ENCODE measurements around the gene CNIH4.
A peak's percentile ranks its signal among the peaks of the same experiment; 100 is the strongest.
"Not testable (repeated sequence)": the region's sequence is repeated elsewhere in the genome, so short reads cannot be mapped to it uniquely, and the experiment has no call there.

CNIH4 gene

DNA sequence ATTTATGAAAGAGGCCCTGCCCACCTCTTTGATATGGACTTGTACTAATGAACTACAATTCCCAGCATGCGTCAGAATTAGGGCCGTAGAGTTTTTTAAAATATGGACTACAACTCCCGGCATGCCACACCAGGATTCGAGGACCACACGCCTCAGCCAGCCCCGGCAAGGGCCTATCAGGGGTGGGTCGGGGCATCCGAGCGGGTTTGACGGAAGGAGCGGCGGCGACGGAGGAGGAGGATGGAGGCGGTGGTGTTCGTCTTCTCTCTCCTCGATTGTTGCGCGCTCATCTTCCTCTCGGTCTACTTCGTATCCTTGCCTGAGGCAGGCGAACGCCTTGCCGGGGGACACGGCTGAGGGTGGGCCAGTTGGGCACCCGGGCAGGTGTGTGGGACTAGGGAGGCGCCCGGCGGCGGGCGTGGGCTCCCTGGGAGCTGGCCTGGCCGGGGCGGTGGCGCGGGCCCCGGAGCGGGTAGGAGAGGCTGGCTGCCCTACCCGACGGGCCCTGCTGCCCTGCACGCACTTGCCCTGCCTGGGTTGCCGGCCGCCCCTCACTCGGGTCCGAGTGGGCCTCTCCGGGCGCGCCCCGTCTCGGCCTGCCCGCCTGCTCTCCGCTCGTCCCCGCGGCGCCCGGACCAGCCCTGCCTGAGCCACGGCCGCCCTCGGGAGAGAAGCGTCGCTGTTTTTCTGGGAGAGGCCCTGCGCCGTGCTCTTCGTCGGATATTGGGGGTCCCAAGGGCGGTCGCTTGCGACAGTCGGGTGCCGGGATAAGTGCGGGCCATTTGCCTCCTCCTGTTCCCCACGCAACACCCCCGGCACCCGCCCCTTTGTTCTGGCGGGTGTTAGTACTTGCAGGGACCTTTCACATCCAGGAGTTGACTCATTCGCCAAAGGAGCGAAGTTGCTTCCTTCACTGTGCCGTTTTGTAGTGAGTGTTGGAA is at the start of gene CNIH4:
CNIH4 (plus strand) TSS at position 195 of the 941 bp plus-strand sequence; CDS start at position 241, 46 bp downstream.
- DNase-seq, result peak; percentile 94

DNA sequence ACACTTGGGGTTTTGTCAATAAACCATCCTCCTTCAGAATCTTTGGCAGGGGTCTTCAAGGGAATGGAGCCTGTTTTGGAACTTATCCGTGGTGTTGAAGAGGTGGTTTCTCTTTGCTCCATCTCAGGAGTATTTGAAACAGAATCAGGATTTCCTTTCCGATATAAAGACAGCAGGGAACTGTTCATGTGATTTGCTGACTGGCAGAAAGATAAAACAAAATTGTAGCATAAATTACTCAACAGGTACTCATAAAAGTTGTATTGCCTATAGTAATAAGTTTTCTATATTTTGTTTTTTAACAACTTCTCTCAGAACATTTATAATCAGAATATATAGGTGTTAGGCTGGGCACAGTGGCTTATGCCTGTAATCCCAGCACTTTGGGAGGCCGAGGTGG is 48.6 kb upstream of the CNIH4 start:
- no peak for DNase-seq

- DNase-seq, result not testable (repeated sequence)
Observed at GRCh38 chr1:224311503-224311902, 45.2 kb upstream of the CNIH4 start.

GRCh38 chr1:224312025-224312424 is 44.7 kb upstream of the CNIH4 start:
- DNase-seq, result no peak

DNA sequence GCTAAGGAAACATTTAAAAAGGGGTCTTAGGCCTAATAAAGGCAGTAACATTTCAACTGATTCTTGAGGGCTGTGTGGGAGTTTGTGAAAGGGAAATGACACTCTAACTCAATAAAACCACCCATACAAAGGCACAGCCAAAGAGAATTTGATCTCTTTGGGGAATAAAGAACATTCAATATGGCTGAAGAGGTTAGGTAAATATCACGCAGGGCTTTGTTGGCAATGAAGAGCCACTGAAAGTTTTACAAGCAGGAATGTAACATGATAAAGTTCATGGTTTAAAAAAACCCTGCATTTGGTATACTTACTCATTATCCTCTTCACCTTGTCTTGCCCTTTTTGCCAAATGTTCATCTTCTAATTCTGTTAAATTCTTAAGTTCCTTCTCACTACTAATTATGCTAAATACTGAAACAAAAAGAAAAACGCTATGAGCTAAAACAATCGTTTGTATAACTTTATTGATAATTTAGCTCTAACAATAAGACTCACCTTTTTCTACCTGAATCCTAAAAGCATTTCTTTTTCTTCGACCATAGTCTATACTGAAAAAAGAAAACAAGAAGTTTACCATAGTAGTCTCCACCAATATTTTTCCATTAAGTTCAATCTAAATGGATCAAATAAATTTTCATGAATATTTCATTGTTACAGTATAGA is 39.2 kb upstream of the CNIH4 start:
- DNase-seq, result no peak

- DNase-seq, result no peak
Observed at GRCh38 chr1:224321706-224322105, 35.0 kb upstream of the CNIH4 start.

DNA sequence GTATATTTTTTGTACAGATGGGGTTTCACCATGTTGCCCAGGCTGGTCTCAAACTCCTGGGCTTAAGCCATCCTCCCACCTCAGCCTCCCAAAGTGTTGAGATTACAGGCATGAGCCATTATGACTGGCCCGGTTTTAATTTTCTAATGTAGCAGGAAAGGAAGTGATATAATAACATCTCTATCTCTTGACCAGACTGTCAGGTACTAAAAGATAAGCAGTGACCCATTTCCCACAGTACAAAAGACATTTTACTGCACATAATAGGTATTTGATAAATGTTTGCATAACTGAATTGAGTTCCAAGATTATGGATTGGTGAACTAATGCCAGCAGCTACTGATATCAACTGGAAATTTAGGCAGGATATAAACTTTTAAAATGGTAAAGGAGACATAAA is 30.7 kb upstream of the CNIH4 start:
- no peak for DNase-seq

DNA sequence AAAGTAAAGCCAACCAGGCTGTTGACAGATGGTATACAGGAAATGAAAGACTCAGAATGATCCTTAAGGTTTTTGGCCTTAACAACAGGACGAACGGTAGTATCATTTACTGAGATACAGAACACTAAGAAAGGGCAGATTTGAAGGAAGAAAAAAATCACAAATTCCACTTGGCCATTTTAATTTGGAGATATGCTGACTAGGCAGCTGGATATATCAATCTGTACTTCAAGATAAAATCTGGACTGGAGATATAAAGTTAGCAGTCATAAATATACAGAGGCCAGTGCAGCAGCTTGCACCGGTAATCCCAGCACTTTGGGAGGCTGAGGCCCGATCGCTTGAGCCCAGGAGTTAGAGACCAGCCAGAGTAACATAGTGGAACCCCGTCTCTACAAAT is 28.0 kb upstream of the CNIH4 start:
- no peak for DNase-seq

DNA sequence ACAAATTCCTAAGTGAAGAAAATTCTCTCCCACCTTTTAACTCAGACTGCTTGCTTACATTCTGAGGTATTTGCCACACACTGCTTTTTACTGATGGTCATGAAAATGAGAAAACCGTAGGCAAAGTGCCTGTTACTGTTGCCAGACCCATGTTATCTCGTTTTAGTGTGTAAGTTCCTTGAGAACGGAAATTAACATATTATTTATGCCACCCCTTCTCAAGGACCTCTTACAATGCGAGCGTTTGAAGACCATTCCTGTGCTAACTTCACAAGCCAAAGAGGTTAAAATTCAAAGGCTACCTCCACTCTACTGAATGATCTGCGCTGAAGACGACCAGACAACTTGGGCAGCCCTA is 27.2 kb upstream of the CNIH4 start:
- DNase-seq, result no peak

- DNase-seq, result peak; percentile 83
Observed at GRCh38 chr1:224329842-224330753, 26.6 kb upstream of the CNIH4 start, which contains the start of gene NVL. Gene NVL, minus strand, starts transcription at chr1:224330172. Its CDS starts 45 bp downstream, at chr1:224330127.

DNA sequence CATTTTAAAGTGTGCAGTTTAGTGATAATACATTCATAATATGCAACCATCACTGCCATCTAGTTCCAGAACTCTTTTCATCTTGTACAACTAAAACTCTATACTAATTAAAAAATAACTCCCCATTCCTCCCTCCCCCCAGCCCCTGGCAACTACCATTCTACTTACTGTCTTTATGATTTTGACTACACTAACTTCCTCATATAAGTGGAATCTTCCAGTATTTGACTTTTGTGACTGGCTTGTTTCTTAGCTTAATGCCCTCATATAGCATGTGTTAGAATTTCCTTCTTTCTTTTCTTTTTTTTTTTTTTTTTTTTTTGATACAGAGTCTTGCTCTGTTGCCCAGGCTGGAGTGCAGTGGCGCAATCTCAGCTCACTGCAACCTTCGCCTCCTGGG is 25.4 kb upstream of the CNIH4 start:
- DNase-seq, result no peak

DNA sequence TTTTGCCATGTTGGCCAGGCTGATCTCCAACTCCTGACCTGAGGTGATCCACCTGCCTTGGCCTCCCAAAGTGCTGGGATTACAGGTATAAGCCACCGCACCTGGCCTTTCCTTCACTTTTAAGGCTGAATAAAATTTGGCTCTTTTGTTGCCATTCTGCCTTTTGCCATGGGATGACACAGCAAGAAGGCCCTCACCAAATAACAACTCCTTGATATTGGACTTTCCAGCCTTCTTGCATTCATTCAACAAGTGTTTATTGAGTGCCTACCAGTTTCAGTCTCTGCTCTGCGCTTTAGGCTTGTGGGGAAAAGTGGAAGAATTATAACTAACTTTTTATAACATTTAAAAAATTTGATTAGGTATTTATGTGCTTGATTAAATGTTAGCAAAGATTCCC is 24.9 kb upstream of the CNIH4 start:
- no peak for DNase-seq

- peak; percentile 44 for DNase-seq
Observed at GRCh38 chr1:224333309-224333926, 23.3 kb upstream of the CNIH4 start.

DNA sequence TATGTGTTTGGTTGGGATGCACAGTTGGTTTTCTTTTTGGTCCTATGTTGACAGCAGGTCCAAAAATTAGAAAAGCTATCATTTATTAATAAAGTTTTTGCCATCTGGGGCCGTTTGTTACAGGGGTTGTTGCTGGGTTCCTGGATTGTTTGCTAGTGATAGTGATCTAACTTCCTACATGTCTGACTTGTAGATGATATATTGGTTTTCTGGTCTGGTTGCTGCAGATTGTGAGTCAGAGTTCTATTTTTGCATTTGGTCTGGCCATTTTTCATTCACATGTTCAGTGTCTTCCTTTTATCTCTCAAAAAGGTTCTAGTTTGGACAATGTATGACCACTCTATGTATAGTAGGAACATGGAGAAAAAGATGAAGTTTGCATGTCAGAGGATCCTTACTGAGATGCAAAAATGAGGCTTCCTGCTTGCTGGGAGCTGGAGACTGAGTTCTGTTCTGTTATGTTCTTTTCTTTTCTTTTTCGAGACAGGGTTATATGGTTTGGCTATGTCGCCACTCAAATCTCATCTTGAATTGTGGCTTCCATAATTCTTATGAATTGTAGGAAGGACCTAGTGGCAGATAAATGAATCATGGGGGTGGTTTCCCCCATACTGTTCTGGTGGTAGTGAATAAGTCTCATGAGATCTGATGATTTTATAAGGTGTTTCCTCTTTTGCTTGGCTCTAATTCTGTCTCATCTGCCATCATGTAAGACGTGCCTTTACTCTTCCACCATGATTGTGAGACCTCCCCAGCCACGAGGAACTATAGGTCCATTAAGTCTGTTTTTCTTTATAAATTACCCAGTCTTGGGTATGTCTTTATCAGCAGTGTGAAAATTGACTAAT is 22.5 kb upstream of the CNIH4 start:
- no peak for DNase-seq

DNA sequence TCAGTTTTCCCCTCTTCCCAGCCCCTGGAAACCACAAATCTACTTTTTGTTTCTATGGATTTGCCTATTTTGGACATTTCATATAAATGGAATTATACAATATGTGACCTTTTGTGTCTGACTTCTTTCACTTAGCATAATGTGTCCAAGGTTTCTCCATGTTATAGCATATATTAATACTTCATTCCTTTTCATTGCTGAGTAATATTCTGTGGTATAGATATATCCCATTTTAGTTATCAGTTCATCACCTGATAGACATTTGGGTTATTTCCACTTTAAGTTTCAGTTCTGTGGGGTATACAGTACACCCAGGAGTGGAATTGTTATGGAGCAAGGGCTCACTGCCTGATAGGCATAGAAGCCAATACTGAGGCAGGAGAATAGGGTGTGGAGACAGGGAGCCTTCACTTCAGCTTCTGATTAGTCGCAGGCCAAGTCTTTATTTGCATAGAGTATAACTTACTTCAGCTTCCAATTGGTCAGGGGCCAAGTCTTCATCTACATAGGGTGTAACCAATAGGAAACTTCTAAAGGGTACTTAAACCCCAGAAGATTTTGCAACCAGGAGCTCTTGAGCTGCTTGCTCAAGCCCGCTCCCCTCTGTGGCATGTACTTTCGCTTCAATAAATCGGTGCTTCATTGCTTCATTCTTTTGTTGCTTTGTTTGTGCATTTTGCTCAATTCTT is 18.4 kb upstream of the CNIH4 start:
- DNase-seq, result no peak

DNA sequence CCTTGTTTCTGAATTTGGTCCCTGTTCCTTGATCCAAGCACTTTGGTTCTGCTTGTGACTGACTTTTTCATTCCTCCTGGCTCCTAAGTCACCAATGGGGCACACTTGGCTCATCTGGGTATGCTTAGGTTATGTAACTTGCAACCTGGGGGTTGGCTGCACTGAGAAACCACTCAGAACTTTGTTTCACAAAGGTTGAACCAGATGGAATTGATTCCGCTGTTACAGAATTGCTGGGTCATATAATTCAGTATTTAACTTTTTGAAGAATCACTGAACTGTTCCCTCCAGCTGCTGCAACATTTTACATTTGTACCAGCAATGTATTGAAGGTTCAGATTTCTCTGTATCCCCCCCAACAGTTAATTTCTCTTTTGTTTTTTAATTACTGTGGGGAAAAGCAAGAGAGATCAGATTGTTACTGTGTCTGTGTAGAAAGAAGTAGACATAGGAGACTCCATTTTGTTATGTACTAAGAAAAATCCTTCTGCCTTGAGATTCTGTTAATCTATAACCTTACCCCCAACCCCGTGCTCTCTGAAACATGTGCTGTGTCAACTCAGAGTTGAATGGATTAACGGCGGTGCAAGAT is 17.1 kb upstream of the CNIH4 start:
- DNase-seq, result no peak

DNA sequence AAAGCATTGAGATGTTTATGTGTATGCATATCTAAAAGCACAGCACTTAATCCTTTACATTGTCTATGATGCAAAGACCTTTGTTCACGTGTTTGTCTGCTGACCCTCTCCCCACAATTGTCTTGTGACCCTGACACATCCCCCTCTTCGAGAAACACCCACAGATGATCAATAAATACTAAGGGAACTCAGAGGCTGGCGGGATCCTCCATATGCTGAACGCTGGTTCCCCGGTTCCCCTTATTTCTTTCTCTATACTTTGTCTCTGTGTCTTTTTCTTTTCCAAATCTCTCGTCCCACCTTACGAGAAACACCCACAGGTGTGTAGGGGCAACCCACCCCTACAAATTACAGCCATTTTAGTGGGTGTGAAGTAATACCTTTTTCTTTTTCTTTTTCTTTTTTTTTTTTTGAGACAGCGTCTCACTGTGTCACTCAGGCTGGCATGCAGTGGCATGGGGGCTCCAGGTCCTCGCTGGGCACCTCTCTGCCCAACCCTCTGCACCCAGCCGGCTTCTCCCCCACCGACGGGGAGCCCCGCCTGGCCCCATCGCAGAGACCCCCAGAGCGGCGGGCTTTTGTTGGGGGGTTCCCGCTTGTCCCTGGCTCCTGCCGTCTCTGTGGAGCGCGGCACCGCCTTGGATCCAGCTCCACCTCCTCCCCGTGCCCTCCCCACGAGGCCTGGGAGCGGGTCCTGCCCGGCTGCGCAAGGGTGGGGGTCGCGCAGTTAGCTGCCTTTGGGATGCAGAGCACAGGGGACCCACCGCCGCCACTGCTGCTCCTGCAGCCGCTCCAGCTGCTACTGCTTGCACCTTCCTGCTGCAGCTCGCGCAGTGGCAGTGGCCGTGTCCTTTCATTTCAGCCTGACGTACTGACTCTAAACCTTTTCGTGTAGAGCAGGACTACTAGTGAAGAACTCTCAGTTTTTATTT is 16.0 kb upstream of the CNIH4 start:
- DNase-seq, result not testable (repeated sequence)

GRCh38 chr1:224343679-224344078 is 13.0 kb upstream of the CNIH4 start:
- DNase-seq, result no peak

DNA sequence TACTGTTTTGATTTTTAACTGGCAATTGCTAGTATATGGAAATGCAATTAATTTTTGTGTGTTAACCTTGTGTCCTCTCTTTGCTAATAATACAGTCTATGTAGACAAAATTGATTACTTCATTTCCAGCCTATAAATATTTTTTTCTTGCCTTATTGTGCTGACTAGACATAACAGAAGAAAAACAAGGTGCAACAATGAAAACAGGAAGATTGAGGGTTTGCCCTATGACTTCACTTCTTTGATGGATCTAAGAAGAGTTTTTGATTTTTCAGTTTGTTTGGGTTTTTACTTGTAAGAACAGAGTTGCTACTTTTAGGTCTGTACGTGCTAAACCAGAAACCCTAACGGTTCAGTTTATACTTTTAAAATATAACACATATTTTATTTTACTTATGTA is 8.5 kb upstream of the CNIH4 start:
- DNase-seq, result no peak
